ENCODE measurements around the gene RPE65. TPM values are rescaled to one million over a fixed set of nuclear protein-coding genes. Genes with fewer than 3 reads are reported as not detected.
"Not testable (repeated sequence)": the region's sequence is repeated elsewhere in the genome, so short reads cannot be mapped to it uniquely, and the experiment has no call there.

RPE65 gene
- total RNA-seq (0.04 TPM), polyA plus RNA-seq (ENCODE audit: insufficient read depth in 1 of 8, insufficient read length in 8 of 8, low replicate concordance in 1 of 8) (under 1 TPM in 7 of 8 donors, not detected in 1; 0.05 to 0.16 (median 0.09) TPM)
- long read RNA-seq, donor 1, result 0 reads
- long read RNA-seq, donor 2, result 0 reads
- long read RNA-seq, donor 3, result 0 reads
- long read RNA-seq, donor 4, result 0 reads
- long read RNA-seq, donor 5, result 0 reads
- long read RNA-seq, donor 6, result 0 reads
- long read RNA-seq, donor 7, result 0 reads
- long read RNA-seq, donor 8, result 0 reads
- long read RNA-seq, donor 9, result 0 reads
- long read RNA-seq, donor 10, result 0 reads
- long read RNA-seq, donor 11, result 0 reads

GRCh38 chr1:68449901-68450300, at the start of gene RPE65:
RPE65 (minus strand) TSS chr1:68449954; CDS start chr1:68449905, 49 bp downstream.
- peak; percentile 43 for DNase-seq
- no peak within 1 kb of the TSS for H3K27ac ChIP-seq (ENCODE audit: low read length)
- no peak within 1 kb of the TSS for H3K4me3 ChIP-seq (ENCODE audit: low read length)
- H3K36me3 ChIP-seq (ENCODE audit: control insufficient read depth, insufficient read depth, low read length), result no peaks in the 10 kb centered on the region
- H3K9me3 ChIP-seq (replicated peaks; ENCODE audit: control insufficient read depth, low read depth, low read length), result no peaks in the 10 kb centered on the region
- H3K4me1 ChIP-seq (ENCODE audit: control insufficient read depth, insufficient read depth, low read length), result peaks cover 5% of the 10 kb centered on the region
- no CpG with 5 or more reads among the region's 1 CpG for WGBS (ENCODE audit: insufficient coverage)
- no peaks in the 10 kb centered on the region for H3K27me3 ChIP-seq (ENCODE audit: control insufficient read depth, insufficient read depth, low read length)

- H3K4me1 ChIP-seq (ENCODE audit: control insufficient read depth, insufficient read depth, low read length), result peaks cover 8% of the 10 kb centered on the region
- H3K36me3 ChIP-seq (ENCODE audit: control insufficient read depth, insufficient read depth, low read length), result peaks cover 1% of the 10 kb centered on the region
- H3K9me3 ChIP-seq (replicated peaks; ENCODE audit: control insufficient read depth, low read depth, low read length), result no peaks in the 10 kb centered on the region
- DNase-seq, result no peak
- H3K4me3 ChIP-seq (ENCODE audit: low read length), result peak overlapping the region; percentile 97
- H3K27me3 ChIP-seq (ENCODE audit: control insufficient read depth, insufficient read depth, low read length), result no peaks in the 10 kb centered on the region
- 0% methylated on average over 3 of the region's 3 CpGs for WGBS (ENCODE audit: insufficient coverage)
- peak overlapping the region; percentile 26 for H3K27ac ChIP-seq (ENCODE audit: low read length)
These were observed 47.6 kb upstream of the RPE65 start for GRCh38 chr1:68497358-68497698.

GRCh38 chr1:68496680-68497357, 47.1 kb upstream of the RPE65 start, which contains the start of gene DEPDC1:
DEPDC1 (minus strand) TSS chr1:68497082; CDS start chr1:68496999, 83 bp downstream.
- peak; percentile 98 for DNase-seq
- H3K27ac ChIP-seq (ENCODE audit: low read length), result peak within 1 kb of the TSS; percentile 69

GRCh38 chr1:68495968-68496679, 46.4 kb upstream of the RPE65 start:
- Histone ChIP-seq H3K4me1 (ENCODE audit: control insufficient read depth, insufficient read depth, low read length) (peaks cover 8% of the 10 kb centered on the region), H3K36me3 (ENCODE audit: control insufficient read depth, insufficient read depth, low read length) (peaks cover 3% of the 10 kb centered on the region), H3K4me3 (ENCODE audit: low read length) (peak overlapping the region; percentile 97), H3K27ac (ENCODE audit: low read length) (peak overlapping the region; percentile 69), H3K9me3 (replicated peaks; ENCODE audit: control insufficient read depth, low read depth, low read length) (no peaks in the 10 kb centered on the region), H3K27me3 (ENCODE audit: control insufficient read depth, insufficient read depth, low read length) (no peaks in the 10 kb centered on the region)
- no peak for DNase-seq
- WGBS (ENCODE audit: insufficient coverage), result 5% methylated on average over 15 of the region's 21 CpGs

More at GRCh38 chr1:68496680-68497357, 47.1 kb upstream of the RPE65 start, which contains the start of gene DEPDC1:
- Histone ChIP-seq H3K36me3 (ENCODE audit: control insufficient read depth, insufficient read depth, low read length) (peaks cover 3% of the 10 kb centered on the region), H3K4me3 (ENCODE audit: low read length) (peak within 1 kb of the TSS; percentile 97), H3K4me1 (ENCODE audit: control insufficient read depth, insufficient read depth, low read length) (peaks cover 8% of the 10 kb centered on the region), H3K27me3 (ENCODE audit: control insufficient read depth, insufficient read depth, low read length) (no peaks in the 10 kb centered on the region), H3K9me3 (replicated peaks; ENCODE audit: control insufficient read depth, low read depth, low read length) (no peaks in the 10 kb centered on the region)
- under 1% methylated on average over 62 of the region's 64 CpGs for WGBS (ENCODE audit: insufficient coverage)

- Histone ChIP-seq H3K36me3 (ENCODE audit: control insufficient read depth, insufficient read depth, low read length) (peaks cover 5% of the 10 kb centered on the region), H3K4me3 (ENCODE audit: low read length) (peak overlapping the region; percentile 3), H3K4me1 (ENCODE audit: control insufficient read depth, insufficient read depth, low read length) (peaks cover 8% of the 10 kb centered on the region), H3K9me3 (replicated peaks; ENCODE audit: control insufficient read depth, low read depth, low read length) (no peaks in the 10 kb centered on the region), H3K27me3 (ENCODE audit: control insufficient read depth, insufficient read depth, low read length) (no peaks in the 10 kb centered on the region), H3K27ac (ENCODE audit: low read length) (no peak overlapping the region)
- DNase-seq, result no peak
- no CpG with 5 or more reads among the region's 3 CpGs for WGBS (ENCODE audit: insufficient coverage)
These were observed 45.8 kb upstream of the RPE65 start for GRCh38 chr1:68495532-68495931.

- Histone ChIP-seq H3K4me1 (ENCODE audit: control insufficient read depth, insufficient read depth, low read length) (peaks cover 8% of the 10 kb centered on the region), H3K9me3 (replicated peaks; ENCODE audit: control insufficient read depth, low read depth, low read length) (no peaks in the 10 kb centered on the region), H3K27me3 (ENCODE audit: control insufficient read depth, insufficient read depth, low read length) (no peaks in the 10 kb centered on the region), H3K27ac (ENCODE audit: low read length) (no peak overlapping the region), H3K4me3 (ENCODE audit: low read length) (no peak overlapping the region), H3K36me3 (ENCODE audit: control insufficient read depth, insufficient read depth, low read length) (peaks cover 5% of the 10 kb centered on the region)
- no peak for DNase-seq
- WGBS (ENCODE audit: insufficient coverage), result 100% methylated on average over 1 of the region's 2 CpGs
These were observed 43.4 kb upstream of the RPE65 start for GRCh38 chr1:68493193-68493592.

GRCh38 chr1:68492255-68492654, 42.5 kb upstream of the RPE65 start:
- not testable (repeated sequence) for H3K27me3 ChIP-seq (ENCODE audit: control insufficient read depth, insufficient read depth, low read length); H3K4me3 ChIP-seq (ENCODE audit: low read length); H3K9me3 ChIP-seq (replicated peaks; ENCODE audit: control insufficient read depth, low read depth, low read length); H3K27ac ChIP-seq (ENCODE audit: low read length); DNase-seq; H3K4me1 ChIP-seq (ENCODE audit: control insufficient read depth, insufficient read depth, low read length); H3K36me3 ChIP-seq (ENCODE audit: control insufficient read depth, insufficient read depth, low read length)
- WGBS (ENCODE audit: insufficient coverage), result 90% methylated on average over 4 of the region's 6 CpGs

GRCh38 chr1:68490046-68490651, 40.4 kb upstream of the RPE65 start:
- WGBS (ENCODE audit: insufficient coverage), result no CpG with 5 or more reads among the region's 2 CpGs
- H3K4me1 ChIP-seq (ENCODE audit: control insufficient read depth, insufficient read depth, low read length), result no peaks in the 10 kb centered on the region
- no peak for DNase-seq

GRCh38 chr1:68485431-68486022, 35.8 kb upstream of the RPE65 start:
- no peak overlapping the region for H3K4me3 ChIP-seq (ENCODE audit: low read length)
- H3K9me3 ChIP-seq (replicated peaks; ENCODE audit: control insufficient read depth, low read depth, low read length), result no peaks in the 10 kb centered on the region
- no CpG with 5 or more reads among the region's 3 CpGs for WGBS (ENCODE audit: insufficient coverage)
- no peaks in the 10 kb centered on the region for H3K4me1 ChIP-seq (ENCODE audit: control insufficient read depth, insufficient read depth, low read length)
- peaks cover 8% of the 10 kb centered on the region for H3K36me3 ChIP-seq (ENCODE audit: control insufficient read depth, insufficient read depth, low read length)
- no peak for DNase-seq
- no peak overlapping the region for H3K27ac ChIP-seq (ENCODE audit: low read length)
- H3K27me3 ChIP-seq (ENCODE audit: control insufficient read depth, insufficient read depth, low read length), result no peaks in the 10 kb centered on the region

More at GRCh38 chr1:68490046-68490651, 40.4 kb upstream of the RPE65 start:
- Histone ChIP-seq H3K27me3 (ENCODE audit: control insufficient read depth, insufficient read depth, low read length) (no peaks in the 10 kb centered on the region), H3K4me3 (ENCODE audit: low read length) (no peak overlapping the region), H3K27ac (ENCODE audit: low read length) (no peak overlapping the region), H3K36me3 (ENCODE audit: control insufficient read depth, insufficient read depth, low read length) (peaks cover 5% of the 10 kb centered on the region), H3K9me3 (replicated peaks; ENCODE audit: control insufficient read depth, low read depth, low read length) (no peaks in the 10 kb centered on the region)
